A549 (cell line): ENCODE data around the gene FNIP2. TPM values are rescaled to one million over a fixed set of nuclear protein-coding genes. Genes with fewer than 3 reads are reported as not detected.

ENCODE experiments used
- ATAC-seq, 2 experiments: fragments of 200-7000 bp in 1 of 2; fragments of >200 bp in 1 of 2; cut with Nextera tagmentation in 1 of 2; cut with Tn5 transposase in 1 of 2; 3 replicates each; pipeline versions ENCODE4 v1.8.0 to v1.9.1; 2018 to 2020; ENCODE audit warnings: mild to moderate bottlenecking in 1 of 2, moderate library complexity in 1 of 2
- CTCF ChIA-PET: fragments of 300-600 bp; sonication (Branson Sonifier 250); formaldehyde crosslinking; extraction: SDS; loops from one replicate; lab custom pipeline; 2021; ENCODE audit warnings: antibody characterized with exemption, inconsistent platforms; lab: Yijun Ruan, JAX
- POLR2A ChIA-PET: fragments of 350-600 bp; formaldehyde crosslinking; extraction: SDS; loops from one replicate; lab custom pipeline; 2021; ENCODE audit warnings: antibody characterized with exemption, inconsistent platforms; lab: Yijun Ruan, JAX
- DNase-seq, 2 experiments: peaks; one replicate each; pipeline versions ENCODE4 v3.0.0 to v3.0.0-alpha.2; 2011 to 2016; ENCODE audit warnings: low read depth in 1 of 2, low spot score in 1 of 2
- FAIRE-seq: peaks from 2 replicates; lab custom pipeline; 2011; peaks lifted over from hg19 to GRCh38; lab: Jason Lieb, UNC
- H3K27ac ChIP-seq, 2 experiments: fragments of >200 bp; sonication (Bioruptor Twin); formaldehyde crosslinking; 3 replicates each; pipeline ENCODE4 v1.5.1; 2016 to 2017
- H3K4me1 ChIP-seq: fragments of >200 bp; sonication (Bioruptor Twin); formaldehyde crosslinking; 3 replicates; pipeline ENCODE4 v1.6.1; 2016
- H3K4me2 ChIP-seq: fragments of >200 bp; sonication (Bioruptor Twin); formaldehyde crosslinking; 3 replicates; pipeline ENCODE4 v1.6.1; 2016
- H3K4me3 ChIP-seq: fragments of >200 bp; sonication (Bioruptor Twin); formaldehyde crosslinking; 3 replicates; pipeline ENCODE4 v1.5.1; 2016
- H3K9me3 ChIP-seq: fragments of >200 bp; sonication (Bioruptor Twin); formaldehyde crosslinking; 3 replicates; pipeline ENCODE4 v1.6.1; 2016
- CEBPB ChIP-seq, 2 experiments: fragments of >200 bp in 1 of 2; sonication (Bioruptor Twin) in 1 of 2; formaldehyde crosslinking in 1 of 2; IDR thresholded peaks; 2 replicates each; pipeline ENCODE4 v1.6.1; 2012 to 2016
- EP300 ChIP-seq, 2 experiments: fragments of >200 bp; sonication (Bioruptor Twin); formaldehyde crosslinking; IDR thresholded peaks; 2 replicates in 1 of 2; 3 replicates in 1 of 2; pipeline ENCODE4 v1.6.1; 2016 to 2017
- FOSB ChIP-seq: fragments of 250-450 bp; sonication (Bioruptor Pico); IDR thresholded peaks from 2 replicates; pipeline ENCODE4 v1.5.0; 2020; ENCODE audit warnings: mild to moderate bottlenecking, moderate library complexity
- HDAC2 ChIP-seq: fragments of 200-600 bp; sonication (generic); IDR thresholded peaks from 2 replicates; pipeline ENCODE4 v1.6.1; 2016
- HOXB5 ChIP-seq: fragments of 250-450 bp; sonication (Bioruptor Pico); IDR thresholded peaks from 2 replicates; pipeline ENCODE4 v1.5.0; 2020; ENCODE audit warnings: mild to moderate bottlenecking, moderate library complexity
- JUN ChIP-seq, 2 experiments: fragments of >200 bp; sonication (Bioruptor Twin); formaldehyde crosslinking; IDR thresholded peaks; 2 replicates in 1 of 2; 3 replicates in 1 of 2; pipeline ENCODE4 v1.6.1; 2016 to 2017
- JUNB ChIP-seq: fragments of >200 bp; sonication (Bioruptor Twin); formaldehyde crosslinking; IDR thresholded peaks from 2 replicates; pipeline ENCODE4 v1.6.1; 2016
- KDM1A ChIP-seq: fragments of 200-600 bp; sonication (generic); IDR thresholded peaks from 2 replicates; pipeline ENCODE4 v1.6.1; 2016; ENCODE audit warnings: low read depth, mild to moderate bottlenecking
- PHF8 ChIP-seq: fragments of 200-600 bp; sonication (generic); IDR thresholded peaks from 2 replicates; pipeline ENCODE4 v1.6.1; 2016; ENCODE audit warnings: low read depth, mild to moderate bottlenecking, antibody characterized with exemption, moderate library complexity, borderline replicate concordance
- POLR2A ChIP-seq: IDR thresholded peaks from 2 replicates; pipeline ENCODE4 v1.6.1; 2012; ENCODE audit warnings: mild to moderate bottlenecking, low read length
- RAD21 ChIP-seq, 2 experiments: fragments of >200 bp in 1 of 2; sonication (Bioruptor Twin) in 1 of 2; formaldehyde crosslinking in 1 of 2; IDR thresholded peaks in 1 of 2; conservative IDR thresholded peaks in 1 of 2; 2 replicates in 1 of 2; 3 replicates in 1 of 2; pipeline ENCODE4 v1.6.1; 2012 to 2018; ENCODE audit warnings: inconsistent platforms in 1 of 2
- RARB ChIP-seq: fragments of 250-450 bp; sonication (Bioruptor Pico); IDR thresholded peaks from 2 replicates; pipeline ENCODE4 v1.8.0; 2021; ENCODE audit warnings: mild to moderate bottlenecking, moderate library complexity
- RNF2 ChIP-seq: fragments of 200-600 bp; sonication (generic); IDR thresholded peaks from 2 replicates; pipeline ENCODE4 v1.6.1; 2016; ENCODE audit warnings: low read depth, mild to moderate bottlenecking, antibody characterized with exemption, moderate library complexity, borderline replicate concordance
- SMC3 ChIP-seq: fragments of >200 bp; sonication (Bioruptor Twin); formaldehyde crosslinking; IDR thresholded peaks from 3 replicates; pipeline ENCODE4 v1.6.1; 2018; ENCODE audit warnings: inconsistent platforms
- SREBF2 ChIP-seq: fragments of 450-650 bp; IDR thresholded peaks from 2 replicates; pipeline ENCODE4 v1.6.1; 2014; ENCODE audit warnings: mild to moderate bottlenecking, moderate library complexity
- TFCP2L1 ChIP-seq: fragments of 250-450 bp; sonication (Bioruptor Pico); IDR thresholded peaks from 2 replicates; pipeline ENCODE4 v1.5.0; 2021; ENCODE audit warnings: mild to moderate bottlenecking
- ZNF302 ChIP-seq: fragments of 250-450 bp; sonication (Bioruptor Pico); IDR thresholded peaks from 2 replicates; pipeline ENCODE4 v1.9.0; 2021; ENCODE audit warnings: inconsistent platforms, mild to moderate bottlenecking, moderate library complexity
- WGBS: methylation state at CpG from one replicate; pipeline ENCODE4 v1.1.6; 2017; ENCODE audit errors: missing lambda C conversion rate; 5-methylcytosine and 5-hydroxymethylcytosine counted together
- polyA minus RNA-seq: library from RNA; depleted of rRNA, polyadenylated mRNA; stranded (reverse); fragments of >200 nt; gene quantifications from 2 replicates; pipeline ENCODE4 v1.2.3, GENCODE V29; 2011; rRNA and poly(A)+ RNA removed
- polyA plus RNA-seq, 4 experiments: library from polyadenylated mRNA; depleted of rRNA in 3 of 4; stranded (reverse); fragments of >200 nt; fragmentation: RNase III in 1 of 4; extraction: RNeasy Plus Mini Kit Qiagen cat#74134 plus additional on column Dnase treatment in 1 of 4; gene quantifications; 2 replicates in 3 of 4; 3 replicates in 1 of 4; pipeline ENCODE4 v1.2.3, GENCODE V29; 2011 to 2017
- TF ChIP-seq, protein P1 (sequence below): IDR thresholded peaks from 2 replicates; pipeline ENCODE4 v1.6.1; 2012
- TF ChIP-seq, protein P2 (sequence below): fragments of >200 bp; sonication (Bioruptor Twin); formaldehyde crosslinking; IDR thresholded peaks from 3 replicates; pipeline ENCODE4 v1.6.1; 2016
- TF ChIP-seq, protein P3 (sequence below): IDR thresholded peaks from 2 replicates; pipeline ENCODE4 v1.6.1; 2012; ENCODE audit warnings: low read depth, borderline replicate concordance
- TF ChIP-seq, protein P4 (sequence below): fragments of 450-650 bp; IDR thresholded peaks from 2 replicates; pipeline ENCODE4 v1.6.1; 2014; ENCODE audit warnings: antibody characterized with exemption
- TF ChIP-seq, protein P5 (sequence below): fragments of 250-450 bp; sonication (Bioruptor Pico); IDR thresholded peaks from 2 replicates; pipeline ENCODE4 v1.5.0; 2020; ENCODE audit warnings: low read depth, mild to moderate bottlenecking, moderate library complexity
- TF ChIP-seq, protein P6 (sequence below): fragments of 250-450 bp; sonication (Bioruptor Pico); IDR thresholded peaks from 2 replicates; pipeline ENCODE4 v1.5.0; 2021; ENCODE audit warnings: mild to moderate bottlenecking, moderate library complexity, borderline replicate concordance
- TF ChIP-seq, protein P7 (sequence below): fragments of >200 bp; sonication (Bioruptor Twin); formaldehyde crosslinking; IDR thresholded peaks from 2 replicates; pipeline ENCODE4 v1.6.1; 2016

Gene FNIP2
- polyA plus RNA-seq (2011; rRNA removed): 2.5 and 4.6 TPM in 2 replicates
- 0.75 and 0.96 TPM in 2 replicates for polyA plus RNA-seq (2012; cell fraction: cytosol; rRNA removed)
- polyA plus RNA-seq (2012; cell fraction: nucleus; rRNA removed): 0.58 and 0.69 TPM in 2 replicates
- polyA plus RNA-seq (2017; fragmentation: RNase III; extraction: RNeasy Plus Mini Kit Qiagen cat#74134 plus additional on column Dnase treatment): 1.8 to 2.3 TPM (median 2.0 TPM) in 3 replicates
- polyA minus RNA-seq: 6.0 and 9.5 TPM in 2 replicates

DNA sequence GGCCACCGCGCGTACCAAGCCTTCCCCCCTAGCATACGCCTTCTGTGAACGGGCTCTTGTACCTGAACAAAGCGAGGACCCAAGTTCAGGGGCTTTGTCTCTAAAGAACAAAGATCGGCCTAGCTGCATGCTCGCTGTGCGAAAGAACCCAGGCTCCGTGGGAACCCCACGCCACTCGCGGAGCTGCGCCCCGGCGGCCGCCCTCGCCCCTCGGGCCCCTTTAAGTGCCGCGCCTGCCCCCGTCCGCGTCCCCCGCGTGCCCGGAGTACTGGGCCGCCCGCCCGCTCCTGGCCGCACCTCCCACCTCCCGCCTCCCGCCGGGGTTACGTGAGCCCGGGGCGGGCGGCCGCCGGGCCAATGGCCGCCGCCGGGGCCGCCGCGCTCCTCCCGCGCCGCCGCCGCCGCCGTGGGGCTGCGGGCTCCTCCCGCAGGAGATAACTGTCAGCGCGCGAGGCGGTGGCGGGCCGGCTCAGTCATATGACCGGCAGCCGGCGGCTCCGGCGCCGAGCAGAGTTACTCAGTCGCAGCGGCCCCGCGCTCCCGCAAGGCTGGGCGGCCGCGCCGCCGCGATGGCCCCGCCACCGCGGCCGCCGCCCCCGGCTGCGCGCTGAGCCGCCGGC is at the start of gene FNIP2:
TSS of gene FNIP2 (plus strand) at position 472 of the 620 bp plus-strand sequence. CDS start 187 bp downstream, outside the sequence.
- peak within 1 kb of the TSS; percentile 92 to 95 for H3K27ac ChIP-seq
- H3K4me2 ChIP-seq: peak within 1 kb of the TSS; percentile 80
- peaks cover 9% of the 10 kb centered on the region; the same call in 1 of the 3 replicates for H3K4me1 ChIP-seq
- TF ChIP-seq PHF8 (peak; percentile 67; the same call in 1 of the 2 replicates), POLR2A (peak; percentile 59), JUN (IDR thresholded peaks at IDR 0.05) (0 out of 5 replicates have a peak, but pooled peaks of 1 of the 2 experiments have one; percentile 25), RNF2 (no peak), HOXB5 (CRISPR knock-in tag) (no peak)
- TF ChIP-seq, protein P1, sequence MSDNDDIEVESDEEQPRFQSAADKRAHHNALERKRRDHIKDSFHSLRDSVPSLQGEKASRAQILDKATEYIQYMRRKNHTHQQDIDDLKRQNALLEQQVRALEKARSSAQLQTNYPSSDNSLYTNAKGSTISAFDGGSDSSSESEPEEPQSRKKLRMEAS: peak; percentile 84
- TF ChIP-seq, protein P2, sequence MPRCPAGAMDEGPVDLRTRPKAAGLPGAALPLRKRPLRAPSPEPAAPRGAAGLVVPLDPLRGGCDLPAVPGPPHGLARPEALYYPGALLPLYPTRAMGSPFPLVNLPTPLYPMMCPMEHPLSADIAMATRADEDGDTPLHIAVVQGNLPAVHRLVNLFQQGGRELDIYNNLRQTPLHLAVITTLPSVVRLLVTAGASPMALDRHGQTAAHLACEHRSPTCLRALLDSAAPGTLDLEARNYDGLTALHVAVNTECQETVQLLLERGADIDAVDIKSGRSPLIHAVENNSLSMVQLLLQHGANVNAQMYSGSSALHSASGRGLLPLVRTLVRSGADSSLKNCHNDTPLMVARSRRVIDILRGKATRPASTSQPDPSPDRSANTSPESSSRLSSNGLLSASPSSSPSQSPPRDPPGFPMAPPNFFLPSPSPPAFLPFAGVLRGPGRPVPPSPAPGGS: 0 out of 3 replicates have a peak, but pooled peaks have one; percentile 32
- TF ChIP-seq, protein P3, sequence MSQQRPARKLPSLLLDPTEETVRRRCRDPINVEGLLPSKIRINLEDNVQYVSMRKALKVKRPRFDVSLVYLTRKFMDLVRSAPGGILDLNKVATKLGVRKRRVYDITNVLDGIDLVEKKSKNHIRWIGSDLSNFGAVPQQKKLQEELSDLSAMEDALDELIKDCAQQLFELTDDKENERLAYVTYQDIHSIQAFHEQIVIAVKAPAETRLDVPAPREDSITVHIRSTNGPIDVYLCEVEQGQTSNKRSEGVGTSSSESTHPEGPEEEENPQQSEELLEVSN: peak; percentile 89
- TF ChIP-seq, all 56 proteins: peak for 6
- ChIA-PET CTCF (interaction anchor here (1.1 to 2.0 kb wide), 2 partner anchors 12 to 435 kb away, joined by 3 to 4 read pairs; no protein-coding TSS in a partner anchor), POLR2A (interaction anchor here (1.4 kb wide), 1 partner anchor 41 kb away, joined by 3 read pairs; no protein-coding TSS in a partner anchor)
- H3K4me3 ChIP-seq: peak within 1 kb of the TSS; percentile 66
- FAIRE-seq (no peak), DNase-seq (peak; percentile 62 to 65), ATAC-seq (peak; percentile 94 to 96)
- 1% methylated on average over 14 of the region's 88 CpGs for WGBS
- H3K9me3 ChIP-seq: no peaks in the 10 kb centered on the region

DNA sequence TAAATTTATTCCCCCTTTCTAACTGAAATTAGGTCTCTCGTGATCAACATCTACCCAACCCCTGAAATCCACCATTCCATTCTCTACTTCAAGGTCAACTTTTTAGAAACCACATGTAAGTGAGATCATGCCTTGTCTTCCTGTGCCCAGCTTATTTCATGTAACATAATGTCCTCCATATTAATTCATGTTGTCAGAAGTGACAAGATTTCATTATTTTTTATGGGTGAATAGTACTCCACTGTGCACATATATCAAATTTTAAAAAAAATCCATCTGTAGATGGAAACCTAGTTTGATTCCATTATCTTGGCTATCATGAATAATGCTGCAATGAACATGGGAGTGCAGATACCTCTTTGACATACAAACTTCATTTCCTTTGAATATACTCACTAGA is 47.1 kb upstream of the FNIP2 start:
- WGBS: 90% methylated on average over 1 of the region's 1 CpG
- ChIA-PET POLR2A (no interaction called here), CTCF (no interaction called here)
- TF ChIP-seq RNF2: no peak
- no peak for TF ChIP-seq SREBF2
- DNase-seq (no peak), ATAC-seq (no peak), FAIRE-seq (no peak)
- H3K4me3 ChIP-seq: no peak overlapping the region; the same call in 2 of the 3 replicates
- H3K4me1 ChIP-seq: no peaks in the 10 kb centered on the region
- no peak overlapping the region for H3K27ac ChIP-seq
- H3K4me2 ChIP-seq: peak overlapping the region; percentile 85
- H3K9me3 ChIP-seq: no peaks in the 10 kb centered on the region

DNA sequence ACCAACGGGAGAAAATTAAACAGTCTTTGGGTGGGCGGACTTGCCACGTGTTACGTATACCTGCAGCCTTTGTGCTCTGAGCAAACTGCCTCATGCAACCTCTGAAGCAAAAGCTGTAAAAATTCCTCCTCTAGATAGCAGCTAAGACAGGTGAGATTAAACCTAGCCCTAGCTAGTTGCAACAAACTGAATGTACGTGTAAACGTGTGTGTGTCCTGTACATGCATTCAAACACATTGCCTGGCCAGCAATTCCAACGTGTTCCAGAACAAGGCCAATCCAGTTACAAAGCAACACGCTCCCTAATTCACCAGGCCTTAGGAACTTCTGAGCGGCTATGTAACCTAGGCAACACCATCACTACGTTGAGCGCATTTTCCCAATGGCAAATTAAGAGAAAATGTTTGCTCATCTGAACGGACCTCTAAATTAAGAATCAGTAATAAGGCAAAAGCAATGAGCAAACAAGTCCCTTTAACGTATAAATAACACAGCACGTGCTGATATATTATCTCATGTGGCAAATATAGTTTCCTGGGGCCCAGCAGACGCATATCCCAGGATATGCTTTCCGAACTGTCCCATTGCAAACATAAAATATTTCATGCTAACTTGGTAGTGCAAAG is 46.4 kb upstream of the FNIP2 start:
- H3K4me2 ChIP-seq: peak overlapping the region; percentile 85
- no peaks in the 10 kb centered on the region for H3K9me3 ChIP-seq
- peak overlapping the region; percentile 86 to 95 for H3K27ac ChIP-seq
- no peaks in the 10 kb centered on the region for H3K4me1 ChIP-seq
- no peak for FAIRE-seq
- WGBS: 25% methylated on average over 16 of the region's 16 CpGs
- ATAC-seq: peak in 1 of 2 experiments; percentile 62; a peak in 3 of 6 replicates
- CTCF ChIA-PET: no interaction called here
- peak overlapping the region; percentile 80 for H3K4me3 ChIP-seq
- POLR2A ChIA-PET: no interaction called here
- peak; percentile 10 to 35 for DNase-seq
- no peak for TF ChIP-seq TFCP2L1 (CRISPR knock-in tag)
- no peak for TF ChIP-seq CEBPB (IDR thresholded peaks at IDR 0.05)
- TF ChIP-seq KDM1A: no peak
- TF ChIP-seq FOSB: no peak
- TF ChIP-seq ZNF302 (CRISPR knock-in tag): no peak
- TF ChIP-seq EP300 (IDR thresholded peaks at IDR 0.05): no peak
- TF ChIP-seq, protein P4, sequence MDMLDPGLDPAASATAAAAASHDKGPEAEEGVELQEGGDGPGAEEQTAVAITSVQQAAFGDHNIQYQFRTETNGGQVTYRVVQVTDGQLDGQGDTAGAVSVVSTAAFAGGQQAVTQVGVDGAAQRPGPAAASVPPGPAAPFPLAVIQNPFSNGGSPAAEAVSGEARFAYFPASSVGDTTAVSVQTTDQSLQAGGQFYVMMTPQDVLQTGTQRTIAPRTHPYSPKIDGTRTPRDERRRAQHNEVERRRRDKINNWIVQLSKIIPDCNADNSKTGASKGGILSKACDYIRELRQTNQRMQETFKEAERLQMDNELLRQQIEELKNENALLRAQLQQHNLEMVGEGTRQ: no peak
- TF ChIP-seq, protein P5, sequence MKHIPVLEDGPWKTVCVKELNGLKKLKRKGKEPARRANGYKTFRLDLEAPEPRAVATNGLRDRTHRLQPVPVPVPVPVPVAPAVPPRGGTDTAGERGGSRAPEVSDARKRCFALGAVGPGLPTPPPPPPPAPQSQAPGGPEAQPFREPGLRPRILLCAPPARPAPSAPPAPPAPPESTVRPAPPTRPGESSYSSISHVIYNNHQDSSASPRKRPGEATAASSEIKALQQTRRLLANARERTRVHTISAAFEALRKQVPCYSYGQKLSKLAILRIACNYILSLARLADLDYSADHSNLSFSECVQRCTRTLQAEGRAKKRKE (CRISPR knock-in tag): no peak
- no peak for TF ChIP-seq RARB (CRISPR knock-in tag)
- TF ChIP-seq JUNB: no peak
- no peak for TF ChIP-seq SMC3
- no peak for TF ChIP-seq HDAC2
- TF ChIP-seq, protein P6, sequence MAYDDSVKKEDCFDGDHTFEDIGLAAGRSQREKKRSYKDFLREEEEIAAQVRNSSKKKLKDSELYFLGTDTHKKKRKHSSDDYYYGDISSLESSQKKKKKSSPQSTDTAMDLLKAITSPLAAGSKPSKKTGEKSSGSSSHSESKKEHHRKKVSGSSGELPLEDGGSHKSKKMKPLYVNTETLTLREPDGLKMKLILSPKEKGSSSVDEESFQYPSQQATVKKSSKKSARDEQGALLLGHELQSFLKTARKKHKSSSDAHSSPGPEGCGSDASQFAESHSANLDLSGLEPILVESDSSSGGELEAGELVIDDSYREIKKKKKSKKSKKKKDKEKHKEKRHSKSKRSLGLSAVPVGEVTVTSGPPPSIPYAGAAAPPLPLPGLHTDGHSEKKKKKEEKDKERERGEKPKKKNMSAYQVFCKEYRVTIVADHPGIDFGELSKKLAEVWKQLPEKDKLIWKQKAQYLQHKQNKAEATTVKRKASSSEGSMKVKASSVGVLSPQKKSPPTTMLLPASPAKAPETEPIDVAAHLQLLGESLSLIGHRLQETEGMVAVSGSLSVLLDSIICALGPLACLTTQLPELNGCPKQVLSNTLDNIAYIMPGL (CRISPR knock-in tag): no peak
- TF ChIP-seq RAD21 (conservative IDR thresholded peaks at IDR 0.05 in 1 of 2, IDR thresholded peaks at IDR 0.05 in 1 of 2): no peak
- TF ChIP-seq, protein P7, sequence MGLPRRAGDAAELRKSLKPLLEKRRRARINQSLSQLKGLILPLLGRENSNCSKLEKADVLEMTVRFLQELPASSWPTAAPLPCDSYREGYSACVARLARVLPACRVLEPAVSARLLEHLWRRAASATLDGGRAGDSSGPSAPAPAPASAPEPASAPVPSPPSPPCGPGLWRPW: no peak
